GM12878 (cell line): Measurements from ENCODE around the gene SNX2.

Source experiments
- BCL11A ChIP-seq: IDR thresholded peaks from 2 replicates; pipeline ENCODE4 v1.6.1; 2011; ENCODE audit warnings: low read depth, low read length
- EP300 ChIP-seq, 2 experiments: fragments of 150-350 bp in 1 of 2; IDR thresholded peaks; 2 replicates each; pipeline ENCODE4 v1.6.1; 2011 to 2012; ENCODE audit warnings: low read depth in 2 of 2, low read length in 2 of 2, borderline replicate concordance in 1 of 2, improper control_type of control experiment in 1 of 2, inconsistent platforms in 1 of 2; ENCODE audit not compliant: control insufficient read depth in 1 of 2
- SPI1 ChIP-seq: IDR thresholded peaks from 2 replicates; pipeline ENCODE4 v1.6.1; 2011; ENCODE audit warnings: low read depth, mild to moderate bottlenecking, low read length, moderate library complexity, borderline replicate concordance; ENCODE audit not compliant: insufficient read depth

DNA sequence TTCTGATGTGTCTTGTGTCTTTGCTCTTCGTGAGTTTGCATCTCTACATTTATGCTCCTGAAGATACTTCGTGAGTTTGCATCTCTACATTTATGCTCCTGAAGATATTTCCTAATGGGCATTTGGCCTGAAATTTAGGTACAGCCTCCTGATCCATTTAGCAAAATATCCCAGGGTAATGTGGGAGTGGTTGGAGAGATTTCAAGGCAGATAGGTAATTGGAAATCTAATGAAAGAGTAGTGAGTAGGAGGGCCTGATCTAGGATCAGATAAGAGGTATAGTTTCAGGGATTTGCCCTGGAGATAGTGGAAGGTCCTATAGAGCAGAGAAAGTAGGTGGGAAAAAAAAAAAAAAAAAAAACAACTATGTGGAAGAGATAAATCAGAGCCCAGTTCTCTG, 14.6 kb upstream of the SNX2 start:
- TF ChIP-seq BCL11A (no peak), EP300 (IDR thresholded peaks at IDR 0.05; ENCODE audit: borderline replicate concordance in 1 of 2, control insufficient read depth in 1 of 2, low read depth in 2 of 2, low read length in 2 of 2) (no peak), SPI1 (no peak)
